Caco-2 (cell line): ENCODE measurements around the gene COX7B2. TPM values are rescaled to one million over a fixed set of nuclear protein-coding genes. Genes with fewer than 3 reads are reported as not detected.

Source experiments
- BruUV-seq: library from RNA; stranded (reverse); fragments of 400-500 nt; replicated peaks from 2 replicates; lab custom pipeline; 2021; lab: Mats Ljungman, UMichigan
- CTCF ChIA-PET: fragments of 300-600 bp; sonication (Branson Sonifier 250); formaldehyde crosslinking; loops from one replicate; lab custom pipeline; 2022; ENCODE audit warnings: antibody characterized with exemption; lab: Charles Lee
- POLR2A ChIA-PET: fragments of 300-600 bp; sonication (Branson Sonifier 250); formaldehyde crosslinking; loops from one replicate; lab custom pipeline; 2022; ENCODE audit warnings: antibody characterized with exemption; lab: Charles Lee
- DNase-seq, 2 experiments: peaks; one replicate each; pipeline versions ENCODE4 v3.0.0 to v3.0.0-alpha.2; 2020 to 2022
- H3K27me3 ChIP-seq: replicated peaks from 2 replicates; pipeline ENCODE4 v1.6.0; 2011; ENCODE audit warnings: low read length; ENCODE audit not compliant: control insufficient read depth, insufficient read depth
- H3K36me3 ChIP-seq: 2 replicates; pipeline ENCODE4 v1.5.1; 2011; ENCODE audit warnings: low read length; ENCODE audit not compliant: control insufficient read depth, insufficient read depth
- H3K4me1 ChIP-seq: fragments of 250-450 bp; sonication (Bioruptor Pico); 2 replicates; pipeline ENCODE4 v1.5.1; 2020; ENCODE audit warnings: mild to moderate bottlenecking
- H3K4me3 ChIP-seq: 2 replicates; pipeline ENCODE4 v1.5.1; 2011; ENCODE audit warnings: low read depth, mild to moderate bottlenecking, control low read depth, low read length
- H3K9me3 ChIP-seq: fragments of 250-450 bp; sonication (Bioruptor Pico); 2 replicates; pipeline ENCODE4 v1.5.1; 2020; ENCODE audit warnings: mild to moderate bottlenecking, moderate library complexity
- H3K27ac Mint-ChIP-seq: one replicate; pipeline ENCODE4 v1.8.0; 2022; ENCODE audit warnings: mixed read lengths; ENCODE audit not compliant: unreplicated experiment
- H3K27me3 Mint-ChIP-seq: one replicate; pipeline ENCODE4 v1.8.0; 2022; ENCODE audit warnings: mixed read lengths; ENCODE audit not compliant: insufficient read depth, unreplicated experiment
- H3K36me3 Mint-ChIP-seq: one replicate; pipeline ENCODE4 v1.8.0; 2022; ENCODE audit warnings: mild to moderate bottlenecking, mixed read lengths; ENCODE audit not compliant: insufficient read depth, unreplicated experiment
- H3K4me1 Mint-ChIP-seq: one replicate; pipeline ENCODE4 v1.8.0; 2022; ENCODE audit warnings: low read depth, mixed read lengths; ENCODE audit not compliant: unreplicated experiment
- H3K4me3 Mint-ChIP-seq: one replicate; pipeline ENCODE4 v1.8.0; 2022; ENCODE audit warnings: mild to moderate bottlenecking, moderate library complexity, mixed read lengths; ENCODE audit not compliant: unreplicated experiment
- H3K9me3 Mint-ChIP-seq: one replicate; pipeline ENCODE4 v1.8.0; 2022; ENCODE audit warnings: mixed read lengths; ENCODE audit not compliant: unreplicated experiment
- intact Hi-C: fragments of 100-400 bp; cut with micrococcal nuclease; formaldehyde crosslinking; loops from one replicate; pipeline ENCODE4 v1.10.0; 2022; ENCODE audit not compliant: unreplicated experiment
- total RNA-seq: library from RNA; stranded (reverse); gene quantifications from 2 replicates; pipeline ENCODE4 v1.2.3, GENCODE V29; 2022
- TF ChIP-seq, protein P1 (sequence below), 2 experiments: fragments of 200-600 bp in 1 of 2; IDR thresholded peaks; 1 replicate in 1 of 2; 2 replicates in 1 of 2; pipeline versions ENCODE4 v1.5.1 to v1.8.0; 2011 to 2022; ENCODE audit warnings: antibody characterized with exemption in 1 of 2, control low read depth in 1 of 2, inconsistent platforms in 1 of 2, low read depth in 1 of 2, low read length in 1 of 2, mild to moderate bottlenecking in 1 of 2, moderate library complexity in 1 of 2; ENCODE audit not compliant: insufficient read depth in 1 of 2, severe bottlenecking in 1 of 2, unreplicated experiment in 1 of 2

COX7B2 gene
- total RNA-seq, 1 experiment from 2014 or later, result not detected

GRCh38 chr4:46900082-46900481 is 9.0 kb downstream of the COX7B2 start:
- Histone ChIP-seq H3K4me1 (peaks cover 21% of the 10 kb centered on the region), H3K36me3 (no peaks in the 10 kb centered on the region), H3K9me3 (0 out of 2 replicates have a peak, but pooled peaks cover 5% of the 10 kb centered on the region), H3K4me3 (no peak overlapping the region), H3K27me3 (no peaks in the 10 kb centered on the region)
- intact Hi-C loops, result no loop called here
- CTCF ChIA-PET, result no interaction called here
- Mint-ChIP-seq H3K27me3 (no peaks in the 10 kb centered on the region), H3K4me1 (peaks cover 17% of the 10 kb centered on the region), H3K9me3 (no peaks in the 10 kb centered on the region), H3K4me3 (no peak overlapping the region), H3K36me3 (no peaks in the 10 kb centered on the region), H3K27ac (no peak overlapping the region)
- no peak for DNase-seq
- POLR2A ChIA-PET, result no interaction called here
- TF ChIP-seq, protein P1, sequence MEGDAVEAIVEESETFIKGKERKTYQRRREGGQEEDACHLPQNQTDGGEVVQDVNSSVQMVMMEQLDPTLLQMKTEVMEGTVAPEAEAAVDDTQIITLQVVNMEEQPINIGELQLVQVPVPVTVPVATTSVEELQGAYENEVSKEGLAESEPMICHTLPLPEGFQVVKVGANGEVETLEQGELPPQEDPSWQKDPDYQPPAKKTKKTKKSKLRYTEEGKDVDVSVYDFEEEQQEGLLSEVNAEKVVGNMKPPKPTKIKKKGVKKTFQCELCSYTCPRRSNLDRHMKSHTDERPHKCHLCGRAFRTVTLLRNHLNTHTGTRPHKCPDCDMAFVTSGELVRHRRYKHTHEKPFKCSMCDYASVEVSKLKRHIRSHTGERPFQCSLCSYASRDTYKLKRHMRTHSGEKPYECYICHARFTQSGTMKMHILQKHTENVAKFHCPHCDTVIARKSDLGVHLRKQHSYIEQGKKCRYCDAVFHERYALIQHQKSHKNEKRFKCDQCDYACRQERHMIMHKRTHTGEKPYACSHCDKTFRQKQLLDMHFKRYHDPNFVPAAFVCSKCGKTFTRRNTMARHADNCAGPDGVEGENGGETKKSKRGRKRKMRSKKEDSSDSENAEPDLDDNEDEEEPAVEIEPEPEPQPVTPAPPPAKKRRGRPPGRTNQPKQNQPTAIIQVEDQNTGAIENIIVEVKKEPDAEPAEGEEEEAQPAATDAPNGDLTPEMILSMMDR (IDR thresholded peaks at IDR 0.05; ENCODE audit: insufficient read depth in 1 of 2, low read depth in 1 of 2, low read length in 1 of 2, severe bottlenecking in 1 of 2, unreplicated experiment in 1 of 2), result no peak
- no TSS peak for BruUV-seq

DNA sequence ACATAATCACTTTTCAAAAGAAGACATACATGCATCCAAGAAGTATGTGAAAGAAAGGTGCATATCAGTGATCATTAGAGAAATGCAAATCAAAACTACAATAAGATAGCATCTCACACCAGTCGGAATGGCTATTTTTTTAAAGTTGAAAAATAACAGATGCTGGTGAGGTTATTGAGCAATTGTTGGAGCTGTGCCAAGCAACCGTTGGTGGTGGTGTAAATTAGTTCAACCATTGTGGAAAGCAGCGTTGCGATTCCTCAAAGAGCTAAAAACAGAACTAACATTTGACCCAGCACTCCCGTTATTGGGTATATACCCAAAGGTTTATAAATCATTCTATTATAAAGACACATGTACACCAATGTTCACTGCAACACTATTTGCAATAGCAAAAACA is 14.2 kb downstream of the COX7B2 start:
- Histone ChIP-seq H3K9me3 (0 out of 2 replicates have a peak, but pooled peaks cover 10% of the 10 kb centered on the region), H3K4me3 (no peak overlapping the region), H3K27me3 (no peaks in the 10 kb centered on the region), H3K36me3 (no peaks in the 10 kb centered on the region; the same call in 1 of the 2 replicates), H3K4me1 (peaks cover 35% of the 10 kb centered on the region)
- Mint-ChIP-seq H3K27ac (peak overlapping the region; percentile 27), H3K27me3 (no peaks in the 10 kb centered on the region), H3K4me1 (peaks cover 32% of the 10 kb centered on the region), H3K36me3 (no peaks in the 10 kb centered on the region), H3K9me3 (peaks cover 14% of the 10 kb centered on the region), H3K4me3 (no peak overlapping the region)
- DNase-seq, result no peak
- ChIA-PET POLR2A (no interaction called here), CTCF (no interaction called here)
- TF ChIP-seq, protein P1 (IDR thresholded peaks at IDR 0.05; ENCODE audit: insufficient read depth in 1 of 2, low read depth in 1 of 2, low read length in 1 of 2, severe bottlenecking in 1 of 2, unreplicated experiment in 1 of 2), result no peak
- no TSS peak for BruUV-seq
- intact Hi-C loops, result no loop called here

DNA sequence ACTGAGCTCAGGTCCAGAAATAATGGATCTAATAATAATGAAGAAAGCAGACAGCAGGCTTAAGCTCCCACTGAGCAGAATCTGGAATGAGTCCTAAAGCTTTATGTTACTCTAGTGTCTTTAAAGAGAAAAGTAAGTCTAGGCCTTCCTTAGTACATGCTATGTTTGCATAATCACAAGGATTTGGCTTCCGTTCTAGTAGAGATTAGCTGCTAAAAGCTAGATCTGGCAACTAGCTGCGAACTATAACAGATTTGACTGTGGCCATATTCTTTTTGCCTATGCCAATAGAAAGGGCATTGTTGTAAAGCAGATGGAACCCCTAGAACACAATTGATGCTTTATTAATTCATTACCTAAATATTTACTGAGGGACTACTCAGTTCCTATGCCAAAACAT is 19.0 kb downstream of the COX7B2 start:
- BruUV-seq, result no TSS peak
- no peak for DNase-seq
- no peaks in the 10 kb centered on the region; the same call in 1 of the 2 replicates for H3K36me3 ChIP-seq
- ChIA-PET CTCF (interaction anchor here (1.0 to 1.2 kb wide), 2 partner anchors 45 to 561 kb away, joined by 3 read pairs; no protein-coding TSS in a partner anchor), POLR2A (no interaction called here)
- H3K4me3 ChIP-seq, result no peak overlapping the region
- Mint-ChIP-seq H3K4me3 (no peak overlapping the region), H3K27me3 (no peaks in the 10 kb centered on the region), H3K9me3 (peaks cover 14% of the 10 kb centered on the region), H3K36me3 (no peaks in the 10 kb centered on the region), H3K4me1 (peaks cover 29% of the 10 kb centered on the region), H3K27ac (peak overlapping the region; percentile 43)
- H3K4me1 ChIP-seq, result peaks cover 49% of the 10 kb centered on the region
- TF ChIP-seq, protein P1 (IDR thresholded peaks at IDR 0.05; ENCODE audit: insufficient read depth in 1 of 2, low read depth in 1 of 2, low read length in 1 of 2, severe bottlenecking in 1 of 2, unreplicated experiment in 1 of 2), result no peak
- intact Hi-C loops, result no loop called here
- H3K27me3 ChIP-seq, result no peaks in the 10 kb centered on the region
- peaks cover 5% of the 10 kb centered on the region; the same call in 1 of the 2 replicates for H3K9me3 ChIP-seq
